Measurements from ENCODE around the gene APOH. TPM values are rescaled to one million over a fixed set of nuclear protein-coding genes. Genes with fewer than 3 reads are reported as not detected.
A peak's percentile ranks its signal among the peaks of the same experiment; 100 is the strongest.

APOH gene
- total and polyA plus RNA-seq, 2 of the 13 experiments (the other 11 are each of a cell fraction or from before 2014, with no cell fraction given): 4,846 to 5,748 TPM

GRCh38 chr17:66230922-66231591 is 1.8 kb upstream of the APOH start:
- BruUV-seq (replicated peaks): no TSS peak
- ChIA-PET CTCF (ENCODE audit: low intra/inter-chr PET ratio, low total read pairs) (no interaction called here), POLR2A (interaction anchor here (0.6 to 0.8 kb wide), 2 partner anchors 9 to 10 kb away, joined by 3 to 4 read pairs; no protein-coding TSS in a partner anchor)
- FAIRE-seq (no peak), ATAC-seq (no peak), DNase-seq (ENCODE audit: low spot score) (no peak)
- Histone ChIP-seq H4K20me1 (ENCODE audit: insufficient read depth, low read length) (peaks cover 4% of the 10 kb centered on the region; the same call in 1 of the 2 replicates), H3K27ac (ENCODE audit: extremely low read length, insufficient read depth, low read length) (peak overlapping the region; percentile 89), H3K79me2 (ENCODE audit: insufficient read depth, low read length) (peaks cover 30% of the 10 kb centered on the region), H3K4me2 (ENCODE audit: low read depth, low read length) (no peak overlapping the region), H3K36me3 (replicated peaks in 1 of 2; ENCODE audit: control insufficient read depth in 1 of 2, insufficient read depth in 2 of 2, low read length in 2 of 2) (peaks cover 0 to 12% of the 10 kb centered on the region in 2 experiments; a peak in 2 of 5 replicates), H2AFZ (ENCODE audit: low read length) (peak overlapping the region; percentile 52), H3K9ac (ENCODE audit: insufficient read depth, low read depth, low read length) (no peak overlapping the region), H3K27me3 (ENCODE audit: control insufficient read depth in 1 of 2, insufficient read depth in 2 of 2, low read length in 2 of 2) (no peaks in the 10 kb centered on the region; a peak in 1 of 5 replicates), H3K4me1 (ENCODE audit: insufficient read depth, low read length) (peaks cover 69% of the 10 kb centered on the region), H3K4me3 (replicated peaks in 1 of 3; ENCODE audit: insufficient read depth in 1 of 3, low read depth in 2 of 3, low read length in 3 of 3) (no peak overlapping the region), H3K9me3 (ENCODE audit: low read length) (no peaks in the 10 kb centered on the region)
- intact Hi-C loops (cut with micrococcal nuclease; ENCODE audit: unreplicated experiment): no loop called here
- WGBS (ENCODE audit: low lambda C conversion rate): 93% methylated on average over 4 of the region's 4 CpGs
- in situ Hi-C loops (cut with HindIII; ENCODE audit: extremely low pct_ligation_motif_present, low pct_unique_long_range_greater_than_20kb): no loop called here
- TF ChIP-seq FOXA1 (IDR thresholded peaks at IDR 0.05) (0 out of 2 replicates have a peak, but pooled peaks have one; percentile 3), FOXA1 (CRISPR knock-in tag; IDR thresholded peaks at IDR 0.05) (no peak), ZNF710 (CRISPR knock-in tag; IDR thresholded peaks at IDR 0.05; ENCODE audit: borderline replicate concordance) (peak; percentile 82), SOX13 (IDR thresholded peaks at IDR 0.05) (no peak), SOX13 (CRISPR knock-in tag; conservative IDR thresholded peaks at IDR 0.05 in 1 of 2, IDR thresholded peaks at IDR 0.05 in 1 of 2) (0 out of 4 replicates have a peak, but pooled peaks of 1 of the 2 experiments have one; percentile 2), ZNF296 (CRISPR knock-in tag; conservative IDR thresholded peaks at IDR 0.05) (no peak), MNT (IDR thresholded peaks at IDR 0.05) (no peak), CEBPB (IDR thresholded peaks at IDR 0.05; ENCODE audit: borderline replicate concordance, low read depth, low read length) (peak; percentile 71), PCBP2 (optimal IDR thresholded peaks at IDR 0.05; ENCODE audit: low read depth, low read length, poor library complexity, severe bottlenecking) (peak; percentile 98), TSC22D2 (CRISPR knock-in tag; IDR thresholded peaks at IDR 0.05; ENCODE audit: borderline replicate concordance) (no peak), HNRNPK (IDR thresholded peaks at IDR 0.05; ENCODE audit: low read depth, low read length, poor library complexity, severe bottlenecking) (peak; percentile 100), RXRA (CRISPR knock-in tag; IDR thresholded peaks at IDR 0.05) (no peak), PCBP1 (IDR thresholded peaks at IDR 0.05; ENCODE audit: borderline replicate concordance, low read depth, low read length) (peak; percentile 91), PAXIP1 (CRISPR knock-in tag; conservative IDR thresholded peaks at IDR 0.05) (no peak), FOXK1 (CRISPR knock-in tag; IDR thresholded peaks at IDR 0.05; ENCODE audit: borderline replicate concordance, low read depth) (no peak)

Measured in HepG2 (cell line).